GM19239 (cell line): ENCODE measurements around the gene HIP1.
A peak's percentile ranks its signal among the peaks of the same experiment; 100 is the strongest.
"Not testable (repeated sequence)": the region's sequence is repeated elsewhere in the genome, so short reads cannot be mapped to it uniquely, and the experiment has no call there.

Source experiments
- DNase-seq: peaks from one replicate; pipeline ENCODE4 v3.0.0; 2011; ENCODE audit warnings: low spot score; ENCODE audit not compliant: insufficient read length
- FAIRE-seq: peaks from 2 replicates; lab custom pipeline; 2011; peaks lifted over from hg19 to GRCh38; lab: Jason Lieb, UNC

HIP1 gene

DNA sequence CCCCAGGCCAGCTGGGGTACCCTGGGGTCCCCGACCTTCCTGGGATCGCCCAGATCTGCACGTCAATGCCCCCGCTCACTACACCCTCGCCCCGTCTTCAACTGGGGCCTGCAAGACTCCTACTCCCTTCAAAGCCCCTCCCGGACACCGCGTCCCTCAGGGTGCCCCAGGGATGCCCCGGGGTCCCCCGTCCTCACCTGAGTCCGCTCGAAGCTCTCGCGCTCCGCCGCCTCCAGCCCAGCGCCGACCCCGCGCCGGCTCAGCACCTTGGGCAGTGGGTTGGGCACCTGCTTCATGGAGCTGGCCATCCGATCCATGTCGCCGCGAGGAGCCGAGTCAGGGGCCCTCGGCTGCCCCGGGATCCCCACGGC is at the start of gene HIP1:
TSS of gene HIP1 (minus strand) at position 338 of the 371 bp plus-strand sequence. CDS start at position 317, 21 bp downstream.
- no peak for DNase-seq
- no peak for FAIRE-seq

DNA sequence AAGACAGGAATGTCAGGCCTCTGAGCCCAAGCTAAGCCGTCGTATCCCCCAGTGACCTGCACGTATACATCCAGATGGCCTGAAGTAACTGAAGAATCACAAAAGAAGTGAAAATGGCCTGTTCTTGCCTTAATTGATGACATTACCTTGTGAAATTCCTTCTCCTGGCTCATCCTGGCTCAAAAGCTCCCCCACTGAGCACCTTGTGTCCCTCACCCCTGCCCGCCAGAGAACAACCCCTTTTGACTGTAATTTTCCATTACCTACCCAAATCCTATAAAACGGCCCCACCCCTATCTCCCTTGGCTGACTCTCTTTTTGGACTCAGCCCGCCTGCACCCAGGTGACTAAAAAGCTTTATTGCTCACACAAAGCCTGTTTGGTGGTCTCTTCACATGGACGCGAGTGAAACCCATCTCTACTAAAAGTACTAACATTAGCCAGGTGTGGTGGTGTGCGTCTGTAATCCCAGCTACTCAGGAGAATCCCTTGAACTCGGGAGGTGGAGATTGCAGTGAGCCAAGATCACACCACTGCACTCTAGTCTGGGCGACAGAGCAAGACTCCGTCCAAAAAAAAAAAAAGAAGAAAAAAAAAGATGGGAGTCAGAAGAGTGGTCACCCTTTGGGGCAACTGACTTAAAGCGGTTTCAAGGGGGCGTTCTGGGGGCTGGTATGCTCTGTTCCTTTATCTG is 49.6 kb upstream of the HIP1 start:
- not testable (repeated sequence) for DNase-seq, FAIRE-seq

DNA sequence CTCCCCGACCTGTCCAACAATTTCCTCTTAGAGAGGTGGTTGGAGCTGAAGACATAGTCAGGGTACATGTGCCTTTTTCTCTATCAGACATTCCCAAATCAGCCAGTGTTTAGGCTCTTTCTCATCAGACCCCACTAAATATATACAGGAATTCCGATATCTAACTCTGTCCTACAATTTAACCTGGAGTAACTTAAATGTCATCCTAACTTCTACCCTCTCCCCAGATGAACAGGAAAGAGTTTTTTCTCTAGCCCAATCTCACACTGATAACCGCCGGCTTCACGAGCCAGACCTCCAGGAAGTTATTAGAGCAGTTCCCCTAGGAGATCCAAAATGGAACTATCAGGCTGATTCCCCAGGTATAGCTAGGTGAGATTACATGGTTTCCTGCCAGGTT is 44.3 kb upstream of the HIP1 start:
- FAIRE-seq, DNase-seq: not testable (repeated sequence)

DNA sequence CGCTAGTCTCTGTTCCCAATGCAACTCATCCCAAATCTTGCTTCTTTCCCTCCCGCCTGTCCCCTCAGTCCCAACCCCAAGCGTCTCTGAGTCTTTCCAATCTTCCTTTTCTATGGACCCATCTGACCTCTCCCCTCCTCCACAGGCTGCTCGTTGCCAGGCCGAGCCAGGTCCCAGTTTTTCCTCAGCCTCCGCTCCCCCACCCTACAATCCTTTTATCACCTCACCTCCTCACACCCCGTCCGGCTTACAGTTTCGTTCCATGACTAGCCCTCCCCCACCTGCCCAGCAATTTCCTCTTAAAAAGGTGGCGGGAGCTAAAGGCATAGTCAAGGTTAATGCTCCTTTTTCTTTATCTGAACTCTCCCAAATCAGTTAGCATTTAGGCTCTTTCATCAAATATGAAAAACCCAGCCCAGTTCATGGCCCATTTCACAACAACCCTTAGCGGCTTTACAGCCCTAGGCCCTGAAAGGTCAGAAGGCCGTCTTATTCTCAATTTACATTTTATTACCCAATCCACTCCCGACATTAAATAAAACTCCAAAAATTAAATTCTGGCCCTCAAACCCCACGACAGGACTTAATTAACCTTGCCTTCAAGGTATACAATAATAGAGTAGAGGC is 42.0 kb upstream of the HIP1 start:
- DNase-seq, FAIRE-seq: not testable (repeated sequence)

DNA sequence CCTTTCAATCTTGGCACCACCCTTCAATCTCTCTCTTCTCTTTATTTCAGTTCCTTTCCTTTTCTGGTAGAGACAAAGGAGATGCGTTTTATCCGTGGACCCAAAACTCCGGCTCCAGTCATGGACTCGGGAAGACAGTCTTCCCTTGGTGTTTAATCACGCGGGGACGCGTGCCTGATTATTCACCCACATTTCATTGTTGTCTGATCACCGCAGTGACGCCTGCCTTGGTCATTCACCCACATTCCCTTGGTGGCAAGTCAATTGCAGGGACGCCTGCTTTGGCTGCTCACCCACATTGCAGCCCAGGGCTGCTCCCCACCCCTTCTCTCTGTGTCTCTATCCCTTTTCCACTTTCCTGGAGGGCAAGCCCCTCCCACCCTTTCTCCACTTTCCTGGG is 40.8 kb upstream of the HIP1 start:
- not testable (repeated sequence) for DNase-seq

DNA sequence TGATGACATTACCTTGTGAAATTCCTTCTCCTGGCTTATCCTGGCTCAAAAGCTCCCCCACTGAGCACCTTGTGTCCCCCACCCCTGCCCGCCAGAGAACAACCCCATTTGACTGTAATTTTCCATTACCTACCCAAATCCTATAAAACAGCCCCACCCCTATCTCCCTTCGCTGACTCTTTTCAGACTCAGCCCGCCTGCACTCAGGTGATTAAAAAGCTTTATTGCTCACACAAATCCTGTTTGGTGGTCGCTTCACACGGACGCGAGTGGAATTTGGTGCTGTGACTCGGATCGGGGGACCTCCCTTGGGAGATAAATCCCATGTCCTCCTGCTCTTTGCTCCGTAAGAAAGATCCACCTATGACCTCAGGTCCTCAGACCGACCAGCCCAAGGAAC is 40.3 kb upstream of the HIP1 start:
- not testable (repeated sequence) for DNase-seq, FAIRE-seq

More for the DNA sequence above, 40.8 kb upstream of the HIP1 start:
- FAIRE-seq, result not testable (repeated sequence)

GRCh38 chr7:75776295-75776971 is 37.7 kb upstream of the HIP1 start:
- DNase-seq (no peak), FAIRE-seq (no peak)

DNA sequence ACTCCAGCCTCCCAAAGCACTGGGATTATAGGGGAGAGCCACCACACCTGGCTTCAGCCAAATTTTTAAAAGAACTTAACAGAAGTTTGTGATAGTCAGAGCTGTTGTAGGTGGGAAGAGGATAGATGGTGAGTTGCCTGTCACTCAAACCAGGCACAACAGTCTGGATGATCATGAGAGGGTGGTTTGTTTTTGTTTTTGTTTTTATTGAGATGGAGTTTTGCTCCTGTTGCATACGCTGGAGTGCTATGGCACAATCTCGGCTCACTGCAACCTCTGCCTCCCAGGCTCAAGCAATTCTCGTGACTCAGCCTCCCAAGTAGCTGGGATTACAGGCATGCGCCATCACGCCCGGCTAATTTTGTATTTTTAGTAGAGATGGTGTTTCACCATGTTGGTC is 35.2 kb upstream of the HIP1 start:
- not testable (repeated sequence) for DNase-seq, FAIRE-seq

DNA sequence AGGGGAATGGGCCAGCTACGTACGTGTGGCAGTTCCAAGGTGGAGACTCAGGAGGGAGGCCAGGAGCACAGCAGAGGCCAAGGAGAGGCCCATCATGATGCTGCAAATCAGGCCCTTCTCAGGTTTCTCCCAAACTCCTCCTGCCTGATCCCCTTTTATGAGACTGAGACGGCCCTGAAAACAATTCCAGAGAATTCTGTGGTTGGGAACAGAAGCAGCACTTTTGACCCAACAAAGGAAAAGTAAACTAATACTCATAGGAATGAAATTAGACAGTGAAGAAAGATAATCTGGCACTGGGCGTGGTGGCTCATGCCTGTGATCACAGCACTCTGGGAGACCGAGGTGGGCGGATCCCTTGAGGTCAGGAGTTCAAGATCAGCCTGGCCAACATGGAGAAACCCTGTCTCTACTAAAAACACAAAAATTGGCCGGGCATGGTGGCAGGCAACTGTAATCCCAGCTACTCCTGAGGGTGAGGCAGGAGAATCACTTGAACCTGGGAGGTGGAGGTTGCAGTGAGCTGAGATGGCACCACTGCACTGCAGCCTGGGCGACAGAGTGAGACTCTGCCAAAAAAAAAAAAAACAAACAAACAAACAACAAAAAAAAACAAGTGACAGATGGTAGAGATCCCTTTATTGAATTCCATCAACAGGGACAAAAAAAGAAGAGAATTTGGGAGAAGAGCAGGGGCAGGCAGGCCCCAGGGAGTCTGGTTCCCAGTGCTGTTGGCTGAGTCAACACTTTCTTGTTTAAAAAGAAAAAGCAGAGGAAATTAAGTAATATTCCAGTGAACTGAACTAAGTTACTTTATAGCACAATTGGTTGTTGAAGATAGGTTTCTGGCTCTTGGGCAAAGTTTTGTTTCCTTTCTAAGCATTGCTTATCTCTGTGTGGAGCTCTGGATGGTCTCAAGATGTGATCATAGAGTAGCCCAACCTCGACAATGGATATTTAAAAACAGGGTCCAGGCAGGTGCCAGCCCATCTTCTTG is 33.6 kb upstream of the HIP1 start, which contains the start of gene CCL26:
TSS of gene CCL26 (minus strand) at position 131 of the 997 bp plus-strand sequence. CDS start at position 96, 35 bp downstream.
- no peak for FAIRE-seq
- DNase-seq, result no peak

- DNase-seq (no peak), FAIRE-seq (no peak)
Observed at GRCh38 chr7:75771224-75771623, 32.5 kb upstream of the HIP1 start.

DNA sequence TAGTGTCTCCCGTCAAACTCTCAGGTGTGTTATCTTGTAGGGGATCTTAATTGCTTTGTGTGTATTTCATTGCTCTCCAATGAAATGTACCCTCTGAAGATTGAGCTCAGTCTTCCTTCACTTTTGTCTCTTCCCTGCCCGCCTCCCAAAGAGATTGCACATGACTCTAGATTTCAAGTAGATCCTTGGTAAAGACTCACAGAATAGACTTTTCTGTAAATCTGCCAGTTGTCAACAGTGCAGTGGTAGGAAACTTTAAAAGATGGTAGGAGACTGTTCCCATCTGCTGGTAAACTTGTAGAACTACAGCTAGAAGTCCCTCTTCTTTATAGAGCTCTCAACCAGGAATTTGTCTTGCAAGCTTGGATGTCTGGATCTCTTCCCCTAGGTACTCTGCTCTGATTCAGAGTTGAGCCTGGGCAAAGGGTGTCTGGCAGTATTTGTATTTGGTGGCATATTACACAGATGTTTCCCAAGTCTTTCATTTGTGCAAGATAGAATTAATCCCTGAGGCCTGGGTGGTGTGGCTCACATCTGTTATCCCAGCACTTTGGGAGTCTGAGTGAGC is 23.7 kb upstream of the HIP1 start:
- DNase-seq (peak; percentile 52), FAIRE-seq (peak; percentile 64)

DNA sequence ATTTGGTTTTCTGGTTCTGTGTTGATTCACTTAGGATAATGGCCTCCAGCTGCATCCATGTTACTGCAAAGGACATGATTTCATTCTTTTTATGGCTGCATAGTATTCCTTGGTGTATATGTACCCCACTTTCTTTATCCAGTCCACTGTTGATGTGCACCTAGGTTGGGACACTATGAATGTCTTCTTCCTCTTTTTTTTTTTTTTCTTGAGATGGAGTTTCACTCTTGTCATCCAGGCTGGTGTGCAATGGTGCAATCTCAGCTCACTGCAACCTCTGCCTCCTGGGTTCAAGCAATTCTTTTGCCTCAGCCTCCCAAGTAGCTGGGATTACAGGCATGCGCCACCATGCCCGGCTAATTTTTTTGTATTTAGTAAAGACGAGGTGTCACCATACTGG is 23.1 kb upstream of the HIP1 start:
- DNase-seq, FAIRE-seq: not testable (repeated sequence)

DNA sequence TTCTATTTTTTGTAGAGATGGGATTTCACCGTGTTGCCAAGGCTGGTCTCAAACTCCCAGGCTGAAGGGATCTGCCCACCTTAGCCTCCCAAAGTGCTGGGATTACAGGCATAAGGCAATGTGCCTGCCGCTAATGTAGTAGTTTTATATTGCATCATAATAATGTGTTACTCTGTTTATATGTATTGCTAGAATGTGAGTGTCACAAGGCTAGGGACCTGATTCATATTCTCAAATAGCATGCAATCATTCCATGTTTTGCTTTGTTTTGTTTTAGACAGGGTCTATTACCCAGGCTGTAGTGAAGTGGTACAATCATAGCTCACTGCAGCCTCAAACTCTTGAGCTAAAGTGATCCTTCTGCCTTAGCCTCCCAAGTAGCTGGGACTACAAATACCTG is 19.8 kb upstream of the HIP1 start:
- DNase-seq, result no peak
- no peak for FAIRE-seq

DNA sequence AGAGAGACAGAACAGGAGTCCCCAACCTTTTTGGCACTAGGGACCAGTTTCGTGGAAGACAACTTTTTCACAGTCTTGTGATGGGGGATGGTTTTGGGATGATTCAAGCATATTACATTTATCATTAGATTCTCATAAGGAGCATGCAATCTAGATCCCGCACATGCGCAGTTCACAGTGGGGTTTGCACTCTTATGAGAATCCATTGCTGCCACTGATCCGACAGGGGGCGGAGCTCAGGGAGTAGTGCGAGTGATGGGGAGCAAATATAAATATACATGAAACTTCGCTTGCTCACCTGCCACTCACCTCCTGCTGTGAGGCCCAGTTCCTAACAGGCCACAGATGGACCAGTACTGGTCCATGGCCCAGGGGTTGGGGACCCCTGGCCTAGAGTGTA is 19.1 kb upstream of the HIP1 start:
- FAIRE-seq (no peak), DNase-seq (no peak)

- DNase-seq, result no peak
- FAIRE-seq, result no peak
Observed at GRCh38 chr7:75756991-75757676, 18.4 kb upstream of the HIP1 start.

DNA sequence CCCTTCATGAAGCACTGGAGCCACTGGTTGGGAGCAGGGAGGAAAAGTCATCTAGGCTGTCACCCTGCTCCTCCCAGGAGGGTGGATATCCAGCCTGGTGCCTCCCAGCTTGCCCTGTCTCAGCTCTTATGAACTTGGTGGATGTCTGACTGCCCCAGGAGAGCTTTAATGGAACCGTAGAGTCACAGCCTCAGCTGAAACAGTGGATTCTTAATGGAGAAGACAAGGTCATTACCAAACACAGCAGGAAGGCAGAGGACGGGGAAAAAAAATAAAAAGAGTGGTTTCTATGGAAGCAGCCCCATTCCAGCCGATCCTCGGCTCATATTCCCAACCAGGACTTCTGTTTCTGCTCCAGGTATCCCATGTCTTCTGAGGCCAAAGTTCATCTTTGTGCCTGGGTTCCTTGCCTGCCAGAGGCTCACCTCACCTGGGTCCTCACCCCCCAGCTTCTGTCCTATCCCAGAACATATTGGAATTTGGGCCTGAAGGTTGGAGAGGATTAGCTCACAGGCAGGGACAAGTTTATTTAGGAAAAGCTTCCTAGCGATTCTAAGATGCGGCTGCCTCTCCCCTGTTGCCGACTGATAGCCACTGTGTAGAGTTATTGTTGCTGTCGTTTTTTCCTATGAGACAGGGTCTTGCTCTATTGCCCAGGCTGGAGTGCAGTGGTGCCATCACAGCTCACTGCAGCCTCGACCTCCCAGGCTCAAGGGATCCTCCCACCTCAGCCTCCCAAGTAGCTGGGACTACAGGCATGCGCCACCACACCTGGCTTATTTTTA is 17.7 kb upstream of the HIP1 start:
- FAIRE-seq (no peak), DNase-seq (no peak)

- no peak for DNase-seq
- FAIRE-seq, result no peak
Observed at GRCh38 chr7:75743455-75743859, 4.7 kb upstream of the HIP1 start.

- DNase-seq, result no peak
- peak; percentile 72 for FAIRE-seq
Observed at GRCh38 chr7:75740846-75741497, 2.2 kb upstream of the HIP1 start.
